Right ventricle myocardium inferior (tissue), 1 donor: ENCODE measurements around the gene TSPAN17. TPM values are rescaled to one million over a fixed set of nuclear protein-coding genes. Genes with fewer than 3 reads are reported as not detected.

Experiments
- ATAC-seq: fragments of 200-7000 bp; cut with Tn5 transposase; one replicate; pipeline ENCODE4 v1.9.1; 2020; ENCODE audit warnings: mild to moderate bottlenecking, moderate library complexity
- DNase-seq: peaks from one replicate; pipeline ENCODE4 v3.0.0; 2021; ENCODE audit errors: missing footprints
- intact Hi-C: fragments of 100-400 bp; cut with DNase I; formaldehyde crosslinking; loops from one replicate; pipeline ENCODE4 v1.11.0; 2022
- total RNA-seq: library from RNA; stranded (reverse); fragmentation: NEBNext Ultra II Directional; extraction: Animal tissue kit (Norgen Biotek cat#: 25700); gene quantifications from one replicate; pipeline ENCODE4 v1.2.1, GENCODE V29; 2021
- donor health status: DM: no; HTN: yes; CAD: no; lungs with severe emphysema.

TSPAN17 gene
- total RNA-seq, 1 donor from 2014 or later, result 30.0 TPM

- intact Hi-C loops, result no loop called here
- DNase-seq (peak; percentile 22), ATAC-seq (no peak)
Measured at GRCh38 chr5:176636426-176636825, 10.9 kb upstream of the TSPAN17 start.

GRCh38 chr5:176637556-176637955 is 9.7 kb upstream of the TSPAN17 start:
- intact Hi-C loops, result no loop called here
- ATAC-seq (no peak), DNase-seq (peak; percentile 20)

GRCh38 chr5:176638437-176638836 is 8.8 kb upstream of the TSPAN17 start:
- intact Hi-C loops, result no loop called here
- no peak for ATAC-seq
- DNase-seq, result no peak

- DNase-seq (peak; percentile 37), ATAC-seq (no peak)
- intact Hi-C loops, result no loop called here
Measured at GRCh38 chr5:176639208-176639607, 8.1 kb upstream of the TSPAN17 start.

GRCh38 chr5:176639981-176640380 is 7.3 kb upstream of the TSPAN17 start:
- peak; percentile 93 for ATAC-seq
- DNase-seq, result no peak
- intact Hi-C loops, result no loop called here

- DNase-seq (no peak), ATAC-seq (no peak)
- intact Hi-C loops, result no loop called here
Measured at GRCh38 chr5:176640616-176641015, 6.7 kb upstream of the TSPAN17 start.

- ATAC-seq (no peak), DNase-seq (peak; percentile 1)
- intact Hi-C loops, result no loop called here
Measured at GRCh38 chr5:176642675-176643490, 4.4 kb upstream of the TSPAN17 start.

- ATAC-seq, result no peak
- intact Hi-C loops, result no loop called here
- DNase-seq, result peak; percentile 35
Measured at GRCh38 chr5:176643491-176644219, 3.6 kb upstream of the TSPAN17 start.

GRCh38 chr5:176644294-176644693 is 3.0 kb upstream of the TSPAN17 start:
- intact Hi-C loops, result no loop called here
- DNase-seq, result peak; percentile 7
- no peak for ATAC-seq

GRCh38 chr5:176644878-176645670 is 2.2 kb upstream of the TSPAN17 start:
- DNase-seq (peak; percentile 9), ATAC-seq (no peak)
- intact Hi-C loops, result no loop called here

GRCh38 chr5:176646049-176646706 is 1.1 kb upstream of the TSPAN17 start:
- intact Hi-C loops, result loop anchor here (2.0 kb wide), 1 partner anchor 229 kb away; the partner anchor contains the start of gene CLTB
- DNase-seq (no peak), ATAC-seq (no peak)

- DNase-seq, result no peak
- ATAC-seq, result no peak
- intact Hi-C loops, result loop anchor here (1.0 to 2.0 kb wide), 2 partner anchors 72 to 230 kb away; partner anchors contain the start of gene CLTB
Measured at GRCh38 chr5:176646707-176647029, 616 bp upstream of the TSPAN17 start.

- ATAC-seq, result no peak
- intact Hi-C loops, result loop anchor here (1.0 to 2.0 kb wide), 2 partner anchors 74 to 231 kb away; partner anchors contain the start of gene CLTB
- DNase-seq, result peak; percentile 70
Measured at GRCh38 chr5:176647843-176648473, 674 bp downstream of the TSPAN17 start.

- ATAC-seq (no peak), DNase-seq (peak; percentile 70)
- intact Hi-C loops, result no loop called here
Measured at GRCh38 chr5:176648474-176649194, 1.4 kb downstream of the TSPAN17 start.

- DNase-seq, result no peak
- intact Hi-C loops, result no loop called here
- ATAC-seq, result no peak
Measured at GRCh38 chr5:176650354-176650884, 3.1 kb downstream of the TSPAN17 start.

- DNase-seq (no peak), ATAC-seq (no peak)
- intact Hi-C loops, result no loop called here
Measured at GRCh38 chr5:176651472-176651980, 4.2 kb downstream of the TSPAN17 start.

GRCh38 chr5:176652136-176652535 is 4.9 kb downstream of the TSPAN17 start:
- intact Hi-C loops, result no loop called here
- DNase-seq (no peak), ATAC-seq (no peak)
